Measurements from ENCODE around the gene SRMS. TPM values are rescaled to one million over a fixed set of nuclear protein-coding genes. Genes with fewer than 3 reads are reported as not detected.
A peak's percentile ranks its signal among the peaks of the same experiment; 100 is the strongest.

The SRMS gene
- total RNA-seq, 1 donor from 2014 or later = not detected

DNA sequence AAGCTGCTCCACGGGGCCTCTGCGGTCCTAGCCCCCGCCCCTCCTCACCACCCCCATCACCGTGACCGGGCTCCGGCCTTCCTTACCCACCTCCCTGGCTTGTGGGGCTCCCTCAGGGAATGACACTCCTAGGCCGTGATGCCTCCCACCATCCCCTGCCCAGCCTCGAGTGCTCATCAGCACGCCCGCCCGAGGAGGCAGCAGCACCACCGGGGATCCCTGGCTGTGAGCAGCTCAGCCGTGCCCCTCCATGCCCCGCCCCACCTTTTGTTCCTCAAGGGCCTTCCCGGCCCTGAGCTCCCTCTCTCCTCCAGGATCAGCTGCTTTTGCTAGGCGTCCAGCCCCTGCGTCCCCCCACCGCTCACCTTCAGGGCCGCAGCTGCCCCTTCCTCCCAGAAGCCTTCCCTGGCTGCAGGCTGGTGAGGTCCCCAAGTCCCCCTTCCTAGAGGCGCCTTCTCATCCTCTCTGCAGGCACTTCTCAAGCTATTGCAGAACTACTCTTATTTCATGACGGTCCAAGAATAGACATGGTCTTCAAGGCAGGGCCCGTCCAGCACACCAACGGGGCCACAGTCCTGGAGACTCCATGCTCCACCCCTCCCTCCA, 9.4 kb upstream of the SRMS start:
- H3K36me3 ChIP-seq = peaks cover 0 to 23% of the 10 kb centered on the region in 2 donors
- H3K9me3 ChIP-seq = no peaks in the 10 kb centered on the region
- H3K27ac ChIP-seq = no peak overlapping the region
- TF ChIP-seq, protein P1, sequence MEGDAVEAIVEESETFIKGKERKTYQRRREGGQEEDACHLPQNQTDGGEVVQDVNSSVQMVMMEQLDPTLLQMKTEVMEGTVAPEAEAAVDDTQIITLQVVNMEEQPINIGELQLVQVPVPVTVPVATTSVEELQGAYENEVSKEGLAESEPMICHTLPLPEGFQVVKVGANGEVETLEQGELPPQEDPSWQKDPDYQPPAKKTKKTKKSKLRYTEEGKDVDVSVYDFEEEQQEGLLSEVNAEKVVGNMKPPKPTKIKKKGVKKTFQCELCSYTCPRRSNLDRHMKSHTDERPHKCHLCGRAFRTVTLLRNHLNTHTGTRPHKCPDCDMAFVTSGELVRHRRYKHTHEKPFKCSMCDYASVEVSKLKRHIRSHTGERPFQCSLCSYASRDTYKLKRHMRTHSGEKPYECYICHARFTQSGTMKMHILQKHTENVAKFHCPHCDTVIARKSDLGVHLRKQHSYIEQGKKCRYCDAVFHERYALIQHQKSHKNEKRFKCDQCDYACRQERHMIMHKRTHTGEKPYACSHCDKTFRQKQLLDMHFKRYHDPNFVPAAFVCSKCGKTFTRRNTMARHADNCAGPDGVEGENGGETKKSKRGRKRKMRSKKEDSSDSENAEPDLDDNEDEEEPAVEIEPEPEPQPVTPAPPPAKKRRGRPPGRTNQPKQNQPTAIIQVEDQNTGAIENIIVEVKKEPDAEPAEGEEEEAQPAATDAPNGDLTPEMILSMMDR (IDR thresholded peaks at IDR 0.05) = no peak
- no peak for TF ChIP-seq POLR2A (IDR thresholded peaks at IDR 0.05)
- TF ChIP-seq POLR2AphosphoS5 (IDR thresholded peaks at IDR 0.05; ENCODE audit: insufficient read depth in 1 of 2, low read depth in 1 of 2) = no peak
- no peak for DNase-seq (ENCODE audit: extremely low spot score in 2 of 2)
- intact Hi-C loops (cut with DNase I) = loop anchor here (5.0 kb wide), 1 partner anchor 1450 kb away; no protein-coding TSS in a partner anchor
- peaks cover 24% of the 10 kb centered on the region for H3K4me1 ChIP-seq
- H3K27me3 ChIP-seq = no peaks in the 10 kb centered on the region
- no peak overlapping the region for H3K4me3 ChIP-seq

DNA sequence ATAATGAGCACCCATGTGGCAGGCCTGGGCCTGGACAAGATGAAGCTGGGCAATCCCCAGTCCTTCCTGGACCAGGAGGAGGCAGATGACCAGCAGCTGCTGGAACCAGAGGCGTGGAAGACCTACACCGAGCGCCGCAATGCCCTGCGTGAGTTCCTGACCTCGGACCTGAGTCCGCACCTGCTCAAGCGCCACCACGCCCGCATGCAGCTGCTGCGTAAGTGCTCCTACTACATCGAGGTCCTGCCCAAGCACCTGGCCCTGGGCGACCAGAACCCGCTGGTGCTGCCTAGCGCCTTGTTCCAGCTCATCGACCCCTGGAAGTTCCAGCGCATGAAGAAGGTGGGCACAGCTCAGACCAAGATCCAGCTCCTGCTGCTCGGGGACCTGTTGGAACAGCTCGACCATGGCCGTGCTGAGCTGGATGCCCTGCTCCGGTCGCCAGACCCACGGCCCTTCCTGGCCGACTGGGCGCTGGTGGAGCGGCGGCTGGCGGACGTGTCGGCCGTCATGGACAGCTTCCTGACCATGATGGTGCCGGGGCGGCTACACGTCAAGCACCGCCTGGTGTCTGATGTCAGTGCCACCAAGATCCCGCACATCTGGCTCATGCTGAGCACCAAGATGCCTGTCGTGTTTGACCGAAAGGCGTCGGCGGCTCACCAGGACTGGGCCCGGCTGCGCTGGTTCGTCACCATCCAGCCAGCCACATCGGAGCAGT, 8.3 kb upstream of the SRMS start:
- DNase-seq (ENCODE audit: extremely low spot score in 2 of 2) = no peak
- Histone ChIP-seq H3K27me3 (no peaks in the 10 kb centered on the region), H3K9me3 (no peaks in the 10 kb centered on the region), H3K27ac (no peak overlapping the region), H3K36me3 (peaks cover 0 to 12% of the 10 kb centered on the region in 2 donors), H3K4me3 (no peak overlapping the region), H3K4me1 (peaks cover 24% of the 10 kb centered on the region)
- no peak for TF ChIP-seq POLR2A (IDR thresholded peaks at IDR 0.05)
- TF ChIP-seq POLR2AphosphoS5 (IDR thresholded peaks at IDR 0.05; ENCODE audit: insufficient read depth in 1 of 2, low read depth in 1 of 2) = no peak
- TF ChIP-seq, protein P1 (IDR thresholded peaks at IDR 0.05) = no peak
- intact Hi-C loops (cut with DNase I) = loop anchor here (5.0 kb wide), 1 partner anchor 1449 kb away; no protein-coding TSS in a partner anchor

DNA sequence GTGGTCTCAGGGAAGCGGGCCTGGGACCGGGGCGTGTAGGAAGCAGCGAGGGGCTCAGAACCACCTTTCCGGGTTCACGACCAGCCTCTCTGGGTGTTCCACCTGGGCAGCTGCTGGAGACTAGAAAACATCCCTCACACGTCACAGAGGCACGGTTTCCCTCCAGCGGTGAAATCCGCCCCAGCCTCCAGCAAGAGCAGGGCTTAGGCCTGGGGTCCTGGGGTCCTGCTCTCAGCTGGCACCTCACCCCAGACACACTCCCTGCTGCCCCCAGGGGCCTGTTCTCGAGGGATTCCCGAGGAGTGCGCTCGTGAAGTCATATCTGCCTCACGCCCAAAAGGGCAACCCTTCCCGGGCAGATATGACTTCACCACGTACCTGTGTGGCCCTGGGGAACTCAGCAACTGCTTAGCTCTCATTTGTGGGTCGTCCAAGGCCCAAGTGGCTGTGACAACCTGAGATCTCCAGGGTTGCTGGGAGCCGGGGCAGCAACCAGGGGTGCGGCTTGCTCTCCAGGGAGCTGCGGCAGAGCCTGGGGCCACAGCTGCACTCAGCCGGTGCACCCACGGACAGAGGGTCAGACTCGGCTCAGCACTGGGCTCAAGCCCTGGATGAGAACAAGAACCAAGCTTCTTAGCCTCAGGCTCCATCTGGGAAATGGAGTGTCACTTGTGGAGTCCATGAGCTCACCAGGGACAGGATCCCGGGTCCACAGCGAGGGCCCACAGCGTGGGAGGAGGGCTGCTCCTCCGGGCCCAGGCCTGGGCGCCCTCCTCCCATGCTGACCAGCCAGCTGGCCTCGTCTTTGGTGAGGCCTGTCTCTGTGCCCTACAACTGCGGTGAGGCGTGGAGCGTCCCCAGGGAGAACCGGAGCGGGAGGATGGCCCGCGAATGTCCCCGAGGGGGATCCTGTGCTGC, 7.1 kb upstream of the SRMS start:
- Histone ChIP-seq H3K9me3 (no peaks in the 10 kb centered on the region), H3K27me3 (peaks cover 5% of the 10 kb centered on the region), H3K4me3 (peak overlapping the region; percentile 61 to 63), H3K27ac (no peak overlapping the region), H3K4me1 (peaks cover 24% of the 10 kb centered on the region), H3K36me3 (no peaks in the 10 kb centered on the region)
- TF ChIP-seq POLR2AphosphoS5 (IDR thresholded peaks at IDR 0.05; ENCODE audit: insufficient read depth in 1 of 2, low read depth in 1 of 2) = no peak
- TF ChIP-seq, protein P1 (IDR thresholded peaks at IDR 0.05) = no peak
- no peak for TF ChIP-seq POLR2A (IDR thresholded peaks at IDR 0.05)
- no peak for DNase-seq (ENCODE audit: extremely low spot score in 2 of 2)
- intact Hi-C loops (cut with DNase I) = loop anchor here (5.0 kb wide), 1 partner anchor 1447 kb away; no protein-coding TSS in a partner anchor

DNA sequence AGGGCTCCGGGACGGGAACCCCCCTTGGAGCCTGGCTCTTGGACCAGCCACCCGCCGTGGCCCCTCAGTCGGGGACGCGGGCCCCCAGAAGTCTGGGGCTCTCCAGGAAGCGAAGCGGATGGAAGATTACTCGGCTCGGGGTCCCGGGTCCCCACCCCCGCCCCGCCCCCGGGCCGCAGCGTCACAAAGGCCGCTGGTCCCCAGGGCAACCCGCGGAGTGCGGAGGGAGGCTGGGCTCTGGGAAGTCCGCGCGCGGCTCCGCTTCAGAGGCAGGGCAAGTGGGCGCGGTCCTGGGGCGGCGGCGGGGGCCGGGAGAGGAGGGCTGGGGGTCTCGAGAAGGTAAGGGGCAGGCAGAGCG, 6.4 kb upstream of the SRMS start, which contains the start of gene FNDC11:
Gene FNDC11, plus strand, starts transcription at position 227 of the 358 bp plus-strand sequence. CDS start 1,505 bp downstream, outside the sequence.
- DNase-seq (ENCODE audit: extremely low spot score in 2 of 2) = no peak
- Histone ChIP-seq H3K27me3 (peaks cover 5% of the 10 kb centered on the region), H3K27ac (peak within 1 kb of the TSS; percentile 30), H3K9me3 (no peaks in the 10 kb centered on the region), H3K4me1 (peaks cover 24% of the 10 kb centered on the region), H3K4me3 (peak within 1 kb of the TSS; percentile 61 to 63), H3K36me3 (no peaks in the 10 kb centered on the region)
- intact Hi-C loops (cut with DNase I) = no loop called here
- TF ChIP-seq, protein P1 (IDR thresholded peaks at IDR 0.05) = no peak
- TF ChIP-seq POLR2AphosphoS5 (IDR thresholded peaks at IDR 0.05; ENCODE audit: insufficient read depth in 1 of 2, low read depth in 1 of 2) = peak in 1 of 2 donors; percentile 27
